ENCODE data around the gene CELSR1. TPM values are rescaled to one million over a fixed set of nuclear protein-coding genes. Genes with fewer than 3 reads are reported as not detected.

Gene CELSR1
- polyA plus RNA-seq, 12 donors, result 1.4 to 24.7 (median 5.0) TPM; not detected in 1

- no peak for DNase-seq
Measured at GRCh38 chr22:46376908-46377524, 160.4 kb downstream of the CELSR1 start.

- DNase-seq, result no peak
Measured at GRCh38 chr22:46376111-46376510, 161.3 kb downstream of the CELSR1 start.

DNA sequence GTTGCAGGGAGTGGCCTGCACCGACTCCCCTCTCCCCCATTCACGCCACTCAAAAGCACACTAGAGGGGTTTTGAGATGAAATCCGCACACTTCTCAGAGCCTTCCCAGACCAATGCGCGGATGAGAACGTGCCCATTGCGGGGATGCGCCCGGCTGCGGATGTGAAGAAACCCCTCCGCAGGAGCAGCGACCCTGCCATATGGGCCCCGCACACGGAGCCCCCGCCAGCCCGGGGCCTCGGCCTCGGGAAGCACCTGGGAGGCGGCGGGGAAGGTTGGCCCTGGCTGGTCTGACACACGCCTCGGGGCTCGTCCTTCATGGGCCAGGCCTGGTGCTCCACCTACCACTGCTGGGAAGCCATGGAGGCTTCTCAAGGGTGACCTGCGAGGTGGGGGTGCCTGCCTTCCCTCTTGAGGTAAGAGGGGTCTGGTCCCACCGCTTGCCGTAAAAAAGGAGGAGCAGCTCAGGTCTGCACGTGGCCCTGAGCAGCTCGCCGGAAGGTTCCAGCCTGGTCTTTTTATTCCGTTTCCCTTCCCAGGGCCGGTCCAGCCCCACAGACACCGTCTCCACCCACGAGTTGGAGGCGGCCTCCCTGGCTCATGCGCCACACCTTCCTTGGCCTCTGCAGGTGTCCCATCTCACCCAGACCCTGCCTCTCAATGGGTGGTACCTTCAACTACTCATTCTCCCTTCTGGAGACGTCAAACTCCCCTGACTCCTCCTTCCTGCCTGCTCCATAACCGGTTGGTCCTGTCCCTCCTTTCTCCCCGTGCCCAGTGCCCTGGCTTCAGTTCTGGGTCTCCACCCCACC, 162.6 kb downstream of the CELSR1 start:
- DNase-seq, result no peak

DNA sequence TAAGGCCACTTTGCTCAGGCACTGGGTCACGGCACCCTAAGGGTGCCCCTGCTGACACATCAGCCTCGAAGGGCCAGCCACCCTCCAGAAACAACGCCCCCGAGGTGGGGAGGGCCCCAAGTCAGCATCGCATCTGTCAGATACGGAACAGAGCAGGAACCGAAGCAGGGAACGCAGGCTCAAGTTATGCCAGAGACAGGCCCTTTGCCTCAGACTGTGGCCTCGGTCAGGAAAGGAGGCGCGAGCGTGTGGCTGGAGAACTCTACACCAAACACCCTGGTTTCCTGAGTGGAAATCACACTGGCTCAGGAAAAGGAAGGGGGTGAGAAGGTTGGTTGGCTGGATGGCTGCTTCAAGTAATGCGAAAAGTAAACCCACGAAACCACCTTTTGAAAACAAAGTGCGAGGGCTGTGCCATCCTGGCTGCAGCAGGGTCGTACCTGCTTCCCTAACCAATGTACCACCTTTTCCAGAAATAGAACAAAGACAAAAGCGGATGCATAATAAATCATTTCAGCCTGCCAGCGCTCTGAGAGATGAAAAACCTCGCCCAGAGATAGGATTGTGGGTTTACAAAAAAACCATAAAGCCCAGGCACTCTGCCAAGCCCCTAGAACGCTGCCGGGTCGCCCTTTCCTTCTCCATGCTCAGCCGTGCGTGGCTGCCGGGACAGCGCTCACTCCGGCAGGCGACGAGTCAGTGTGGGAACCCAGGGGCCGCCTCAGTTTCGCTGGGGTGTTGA, 163.3 kb downstream of the CELSR1 start:
- DNase-seq, result no peak

DNA sequence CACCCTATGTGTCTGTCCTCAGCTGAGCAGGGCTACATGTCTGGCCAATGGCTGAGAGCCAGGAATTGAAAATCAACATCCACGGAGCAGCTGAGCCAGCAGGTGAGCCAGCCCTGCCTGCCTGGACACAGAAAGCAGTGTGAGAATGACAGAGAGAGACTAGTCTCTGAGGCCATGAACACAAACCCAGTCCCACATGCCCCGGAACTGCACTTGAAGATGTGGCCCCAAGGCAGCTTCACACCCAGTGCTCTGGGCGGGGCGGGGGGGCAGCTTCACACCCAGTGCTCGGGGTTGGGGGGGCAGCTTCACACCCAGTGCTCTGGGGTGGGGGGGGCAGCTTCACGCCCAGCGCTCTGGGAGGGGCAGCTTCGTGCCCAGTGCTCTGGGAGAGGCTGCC, 164.3 kb downstream of the CELSR1 start:
- DNase-seq, result no peak

- no peak for DNase-seq
Measured at GRCh38 chr22:46372686-46373085, 164.7 kb downstream of the CELSR1 start.

DNA sequence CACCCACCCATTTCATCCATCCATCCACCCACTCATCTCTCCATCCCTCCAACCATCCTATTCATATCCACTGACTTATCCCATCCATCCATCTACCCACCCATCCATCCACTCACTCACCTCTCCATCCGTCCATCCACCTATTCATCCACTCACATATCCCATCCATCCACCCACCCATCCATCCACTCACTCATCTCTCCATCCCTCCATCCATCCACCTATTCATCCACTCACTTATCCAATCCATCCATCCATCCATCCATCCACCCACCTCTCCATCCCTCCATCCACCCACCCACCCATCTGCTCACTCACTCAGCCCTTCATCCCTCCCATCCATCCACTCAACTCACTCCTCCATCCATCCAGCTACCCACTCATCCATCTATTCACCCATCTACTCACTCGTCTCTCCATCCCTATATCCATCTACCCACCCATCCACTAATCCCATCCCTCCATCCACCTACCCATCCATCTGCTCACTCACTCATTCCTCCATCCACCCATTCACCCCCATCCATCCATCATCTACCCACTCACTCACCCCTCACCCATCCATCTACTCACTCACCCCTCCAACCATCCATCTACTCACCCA, 165.7 kb downstream of the CELSR1 start:
- DNase-seq, result no peak

GRCh38 chr22:46370584-46371291, 166.7 kb downstream of the CELSR1 start:
- DNase-seq, result no peak

DNA sequence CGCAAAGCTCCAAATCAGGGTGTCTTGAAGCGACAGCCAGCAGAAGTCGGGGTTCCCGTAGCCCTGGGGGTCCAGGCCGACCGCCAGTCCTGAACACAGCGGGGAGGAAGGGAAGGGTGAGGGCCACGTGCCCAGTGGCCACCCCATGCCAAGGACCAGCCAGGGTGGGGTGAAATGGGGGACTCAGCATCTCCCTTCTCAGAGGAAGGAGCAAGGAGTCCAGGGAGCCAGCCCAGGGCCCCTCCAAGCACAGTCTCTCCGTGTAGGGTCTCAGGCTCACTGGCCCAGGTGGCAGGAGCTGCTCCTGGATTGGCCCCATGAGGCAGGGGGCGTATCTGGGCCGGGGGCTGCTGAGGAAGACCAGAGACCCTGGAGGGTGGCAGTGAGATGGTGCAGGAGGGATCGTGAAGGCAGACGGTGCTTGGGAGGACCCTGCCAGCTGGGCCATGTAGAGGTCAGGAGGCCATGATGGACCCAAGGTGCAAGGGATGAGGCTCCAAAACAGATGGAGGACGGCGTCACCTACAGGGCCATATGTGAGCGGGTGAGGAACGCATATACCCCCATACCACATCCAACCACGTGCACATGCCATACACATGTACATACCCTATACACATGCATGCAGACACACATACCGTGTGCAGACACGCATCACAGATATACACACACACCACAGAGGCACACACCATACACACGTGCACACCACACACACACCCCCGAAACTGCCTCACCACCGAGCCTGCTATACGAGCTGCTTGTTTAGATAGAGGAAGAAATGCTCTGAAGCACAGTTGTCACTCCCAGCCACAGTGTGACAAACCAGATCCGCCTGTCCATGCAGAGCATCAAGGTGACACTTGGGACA, 167.5 kb downstream of the CELSR1 start:
- DNase-seq, result no peak

GRCh38 chr22:46368871-46369715, 168.3 kb downstream of the CELSR1 start:
- DNase-seq, result no peak

- DNase-seq, result no peak
Measured at GRCh38 chr22:46368422-46368821, 169.0 kb downstream of the CELSR1 start.

DNA sequence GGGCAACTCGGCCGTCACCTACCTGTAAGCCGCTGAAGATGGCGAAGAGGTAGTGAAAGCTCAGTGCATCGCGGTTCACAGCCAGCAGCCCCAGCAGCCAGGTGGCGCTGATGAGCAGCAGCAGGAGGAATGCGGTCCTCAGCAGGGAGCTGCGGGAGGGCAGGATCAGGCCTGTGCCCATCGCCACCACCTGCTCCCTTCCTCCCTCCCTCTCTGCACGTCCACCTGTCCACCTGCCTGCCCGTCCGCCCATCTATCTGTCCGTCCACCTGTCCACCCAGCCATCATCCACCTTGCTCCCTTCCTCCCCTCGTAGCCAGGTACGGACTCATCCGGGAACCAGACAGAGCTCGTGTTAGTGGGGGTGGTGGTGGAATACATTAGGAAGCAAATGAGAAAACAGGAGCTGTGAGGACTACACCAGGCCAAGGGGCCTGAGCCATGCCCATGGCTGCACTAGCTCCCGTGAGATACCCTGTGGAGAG, 169.7 kb downstream of the CELSR1 start:
- DNase-seq, result no peak

DNA sequence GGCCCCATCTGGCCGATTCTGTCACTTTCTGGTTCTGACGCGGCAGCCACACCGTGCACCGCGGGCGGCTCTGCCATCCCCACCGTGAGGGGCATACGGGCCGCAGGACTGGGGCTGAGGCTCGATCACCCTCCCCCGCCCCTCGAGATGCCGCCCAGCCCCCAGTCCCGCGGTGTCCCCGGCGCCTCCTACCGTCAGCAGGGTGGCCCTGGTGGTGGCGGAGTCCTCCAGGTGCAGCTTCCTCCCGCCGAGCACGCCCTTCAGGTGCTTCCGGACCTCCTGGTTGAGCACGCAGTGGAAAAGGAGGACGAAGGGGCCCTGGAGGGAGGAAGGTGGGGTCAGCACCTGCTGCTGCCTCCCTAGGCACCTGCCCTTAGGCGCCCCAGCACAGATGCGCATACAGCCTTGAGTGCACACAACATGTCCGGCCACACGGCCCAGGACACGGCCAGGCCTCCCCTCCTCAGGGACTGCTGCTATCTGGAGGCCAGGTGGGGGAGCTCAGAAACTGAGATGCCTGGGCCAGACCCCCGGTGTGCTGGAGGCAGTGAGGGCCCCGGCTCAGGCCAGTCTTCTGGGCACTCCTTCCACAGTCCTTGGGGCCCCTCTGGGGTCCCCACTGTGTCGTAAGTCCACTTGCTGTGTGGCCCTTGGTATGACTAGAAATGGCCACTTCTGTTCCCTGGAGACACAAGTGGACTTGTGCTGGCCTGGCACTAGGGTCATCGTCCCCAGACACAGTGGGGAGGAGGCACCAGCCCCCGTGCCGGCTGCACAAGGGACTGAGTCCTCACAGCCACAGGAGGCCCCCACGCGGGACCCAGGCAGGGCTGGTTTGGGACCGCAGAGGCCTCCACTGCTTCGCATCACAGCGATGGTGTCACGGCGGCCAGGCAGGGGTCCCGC, 170.4 kb downstream of the CELSR1 start:
- DNase-seq, result no peak

DNA sequence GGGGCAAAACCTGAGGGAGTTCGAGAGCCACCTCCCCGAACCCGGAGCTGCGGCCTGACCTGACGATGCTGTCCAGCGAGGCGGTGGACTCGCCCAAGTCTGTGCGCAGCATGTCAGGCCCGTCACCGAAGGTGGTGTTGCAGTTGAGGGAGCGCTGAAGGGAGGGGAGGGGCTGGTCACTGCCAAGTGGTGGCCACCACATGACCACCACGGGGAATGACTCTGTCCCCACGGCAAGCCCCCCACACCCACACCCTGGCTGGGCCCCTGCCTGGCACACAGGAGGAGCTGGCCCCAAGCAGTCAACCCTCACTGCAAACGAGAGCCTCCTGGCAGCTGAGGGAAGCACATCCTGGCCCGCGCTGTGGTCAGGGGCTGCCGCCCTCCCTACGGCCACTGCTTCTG, 171.1 kb downstream of the CELSR1 start:
- DNase-seq, result no peak

DNA sequence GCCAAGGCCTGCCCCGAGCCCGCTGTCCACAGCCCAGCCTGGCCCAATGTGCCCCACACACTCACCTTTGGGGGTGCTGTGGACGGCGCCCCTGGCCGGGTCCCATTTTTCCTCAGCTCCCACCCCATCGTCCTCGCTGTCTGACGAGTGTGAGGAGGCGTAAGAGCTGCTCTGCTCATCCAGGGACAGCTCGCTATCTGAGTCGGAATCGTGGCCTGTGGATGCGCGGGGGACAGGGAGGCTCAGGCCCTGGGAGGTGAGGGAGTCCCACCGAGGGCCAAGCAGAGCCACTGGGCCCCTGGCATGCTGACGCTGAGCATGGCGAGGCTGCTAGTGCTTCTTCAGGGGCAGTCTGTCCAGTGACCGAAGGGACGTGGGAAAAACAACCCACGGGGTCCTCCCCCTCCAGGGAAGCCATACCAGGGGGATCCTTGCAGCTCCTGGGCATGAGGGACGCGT, 172.2 kb downstream of the CELSR1 start:
- DNase-seq, result no peak

DNA sequence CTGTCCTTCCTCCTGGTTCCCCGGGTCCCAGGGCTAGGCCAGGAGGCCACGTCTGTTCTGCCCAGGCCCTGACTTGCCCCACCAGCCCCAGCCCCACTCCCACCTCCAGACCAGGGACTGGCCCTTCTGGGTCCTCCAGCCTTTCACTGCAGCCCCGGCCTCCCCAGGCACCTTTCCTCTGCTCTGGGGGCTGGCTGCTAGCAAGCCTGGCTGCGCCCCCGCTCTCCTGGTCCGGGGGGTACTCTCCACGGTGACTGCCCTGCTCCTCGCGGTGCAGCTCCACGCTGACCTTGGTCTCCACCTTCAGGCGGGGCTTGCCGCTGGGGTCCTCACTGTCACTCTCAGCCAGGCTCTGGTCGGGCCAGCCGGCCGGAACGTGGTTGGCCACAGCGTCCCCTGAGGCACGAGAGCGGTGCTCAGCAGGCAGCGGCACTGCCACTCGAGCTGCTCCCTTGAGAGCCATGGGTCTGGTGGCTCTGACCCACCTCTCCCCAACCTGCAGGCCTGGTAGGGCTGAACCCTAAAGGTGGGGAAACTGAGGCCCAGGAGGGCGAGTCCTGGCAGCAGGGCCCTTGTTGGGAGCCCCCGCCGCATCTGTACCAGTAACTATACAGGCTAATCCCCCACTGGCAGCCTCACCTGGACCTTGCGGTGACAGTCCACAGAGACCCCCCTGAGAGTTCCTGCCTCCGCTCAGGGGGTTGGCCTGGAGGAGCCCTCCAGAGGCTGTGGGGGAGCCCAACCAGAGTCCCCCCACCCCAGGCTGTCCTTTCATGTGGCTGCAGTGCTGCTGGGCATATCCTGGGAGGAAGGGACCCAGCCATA, 172.9 kb downstream of the CELSR1 start:
- DNase-seq, result no peak

- no peak for DNase-seq
Measured at GRCh38 chr22:46363611-46364321, 173.7 kb downstream of the CELSR1 start.
